GM10266 (cell line): Measurements from ENCODE around the gene SLC19A1.

ENCODE experiments used
- DNase-seq: peaks from one replicate; pipeline ENCODE4 v3.0.0; 2012; ENCODE audit errors: extremely low spot score
- CTCF ChIP-seq: IDR thresholded peaks from 2 replicates; pipeline ENCODE4 v1.5.1; 2012; ENCODE audit warnings: mild to moderate bottlenecking, low read depth; ENCODE audit not compliant: control insufficient read depth, insufficient read depth; ENCODE audit errors: missing control alignments

SLC19A1 gene

GRCh38 chr21:45542667-45543370 is 579 bp upstream of the SLC19A1 start:
- no peak for DNase-seq
- TF ChIP-seq CTCF, result no peak

- TF ChIP-seq CTCF, result no peak
- DNase-seq, result peak; percentile 98
Measured at GRCh38 chr21:45541221-45542039, 810 bp downstream of the SLC19A1 start.

- no peak for TF ChIP-seq CTCF
- no peak for DNase-seq
Measured at GRCh38 chr21:45540601-45540970, 1.7 kb downstream of the SLC19A1 start.

- no peak for DNase-seq
- TF ChIP-seq CTCF, result no peak
Measured at GRCh38 chr21:45539796-45540600, 2.2 kb downstream of the SLC19A1 start.

- TF ChIP-seq CTCF, result no peak
- DNase-seq, result no peak
Measured at GRCh38 chr21:45539046-45539795, 3.0 kb downstream of the SLC19A1 start.

GRCh38 chr21:45538381-45539045 is 3.7 kb downstream of the SLC19A1 start:
- no peak for TF ChIP-seq CTCF
- no peak for DNase-seq
